Stimulated activated CD8-positive, alpha-beta memory T cell treated with anti-CD3 and anti-CD28 coated beads, Interleukin-15, amount 100 ng/mL, for 48 hours (primary cell): Measurements from ENCODE around the gene SUSD6.
"Not testable (repeated sequence)": the region's sequence is repeated elsewhere in the genome, so short reads cannot be mapped to it uniquely, and the experiment has no call there.

Experiments
- DNase-seq, 2 donors: peaks; one replicate each; pipeline ENCODE4 v3.0.0-alpha.2; 2020; ENCODE audit warnings: low read depth in 2 of 2

The SUSD6 gene

GRCh38 chr14:69593018-69593677 lies 18.2 kb upstream of the SUSD6 start:
- DNase-seq: no peak

GRCh38 chr14:69594846-69595245 lies 16.6 kb upstream of the SUSD6 start:
- DNase-seq: no peak

- DNase-seq: no peak
Observed at GRCh38 chr14:69595336-69595735, 16.1 kb upstream of the SUSD6 start.

GRCh38 chr14:69599431-69599830 lies 12.0 kb upstream of the SUSD6 start:
- DNase-seq: not testable (repeated sequence)

GRCh38 chr14:69600304-69600891 lies 11.0 kb upstream of the SUSD6 start:
- DNase-seq: no peak

GRCh38 chr14:69605738-69606137 lies 5.7 kb upstream of the SUSD6 start:
- no peak for DNase-seq

GRCh38 chr14:69606258-69607184 lies 4.9 kb upstream of the SUSD6 start:
- no peak for DNase-seq

GRCh38 chr14:69610020-69610873 lies 1.1 kb upstream of the SUSD6 start:
- DNase-seq: no peak

GRCh38 chr14:69610874-69611171 lies 573 bp upstream of the SUSD6 start:
- no peak for DNase-seq

GRCh38 chr14:69612014-69612782 lies 802 bp downstream of the SUSD6 start:
- peak in 1 of 2 donors; percentile 29 for DNase-seq

GRCh38 chr14:69612783-69613130 lies 1.4 kb downstream of the SUSD6 start:
- DNase-seq: no peak

GRCh38 chr14:69613312-69614073 lies 2.1 kb downstream of the SUSD6 start:
- DNase-seq: no peak

GRCh38 chr14:69614592-69614991 lies 3.2 kb downstream of the SUSD6 start:
- no peak for DNase-seq

- DNase-seq: no peak
Observed at GRCh38 chr14:69615121-69615495, 3.7 kb downstream of the SUSD6 start.

GRCh38 chr14:69615496-69616407 lies 4.4 kb downstream of the SUSD6 start:
- peak in 1 of 2 donors; percentile 19 for DNase-seq

- DNase-seq: no peak
Observed at GRCh38 chr14:69616408-69616773, 5.0 kb downstream of the SUSD6 start.

- DNase-seq: no peak
Observed at GRCh38 chr14:69617796-69618195, 6.4 kb downstream of the SUSD6 start.

GRCh38 chr14:69619012-69619411 lies 7.6 kb downstream of the SUSD6 start:
- no peak for DNase-seq

GRCh38 chr14:69620211-69620611 lies 8.8 kb downstream of the SUSD6 start:
- no peak for DNase-seq

GRCh38 chr14:69620981-69621380 lies 9.6 kb downstream of the SUSD6 start:
- DNase-seq: no peak
